H1 (cell line): Measurements from ENCODE around the gene PHOSPHO1. TPM values are rescaled to one million over a fixed set of nuclear protein-coding genes. Genes with fewer than 3 reads are reported as not detected.

Source experiments
- CREB1 ChIP-seq: IDR thresholded peaks from 2 replicates; pipeline ENCODE4 v1.6.1; 2012; ENCODE audit warnings: inconsistent platforms
- EP300 ChIP-seq, 2 experiments: IDR thresholded peaks; 1 replicate in 1 of 2; 2 replicates in 1 of 2; pipeline ENCODE4 v1.6.1; 2011 to 2012; ENCODE audit warnings: low read depth in 2 of 2, low read length in 2 of 2, mild to moderate bottlenecking in 2 of 2, borderline replicate concordance in 1 of 2, inconsistent platforms in 1 of 2, moderate library complexity in 1 of 2
- EZH2 ChIP-seq: fragments of 200-600 bp; sonication (generic); IDR thresholded peaks from 2 replicates; pipeline ENCODE4 v1.7.1; 2012; ENCODE audit warnings: low read depth, mild to moderate bottlenecking, moderate library complexity, low read length, inconsistent platforms; ENCODE audit not compliant: severe bottlenecking
- RAD21 ChIP-seq, 2 experiments: IDR thresholded peaks in 1 of 2; conservative IDR thresholded peaks in 1 of 2; 2 replicates each; pipeline ENCODE4 v1.6.1; 2011; ENCODE audit warnings: low read depth in 2 of 2, low read length in 2 of 2, improper control_type of control experiment in 1 of 2, inconsistent platforms in 1 of 2, mild to moderate bottlenecking in 1 of 2, moderate library complexity in 1 of 2
- polyA plus RNA-seq, 7 experiments: library from polyadenylated mRNA; depleted of rRNA in 3 of 7; stranded (reverse) in 5 of 7; unstranded in 2 of 7; fragments of >200 nt in 5 of 7; fragments of 200-250 nt in 2 of 7; gene quantifications; 1 replicate in 5 of 7; 2 replicates in 1 of 7; 4 replicates in 1 of 7; pipeline versions ENCODE4 v1.2.1 to v1.2.3, GENCODE V29; 2011 to 2013; ENCODE audit warnings: missing spikeins in 2 of 7, mixed read lengths in 2 of 7
- total RNA-seq: library from RNA; stranded (reverse); fragmentation: NEBNext Ultra II Directional; extraction: Animal tissue kit (Norgen Biotek cat#: 25700); gene quantifications from 2 replicates; pipeline ENCODE4 v1.2.1, GENCODE V29; 2021
- TF ChIP-seq, protein P1 (sequence below): IDR thresholded peaks from 2 replicates; pipeline ENCODE4 v1.6.1; 2012; ENCODE audit warnings: inconsistent platforms

The PHOSPHO1 gene
- total and polyA plus RNA-seq, 2 of the 8 experiments (the other 6 are each of a cell fraction or from before 2014, with no cell fraction given) = 0.34 to 0.45 TPM

DNA sequence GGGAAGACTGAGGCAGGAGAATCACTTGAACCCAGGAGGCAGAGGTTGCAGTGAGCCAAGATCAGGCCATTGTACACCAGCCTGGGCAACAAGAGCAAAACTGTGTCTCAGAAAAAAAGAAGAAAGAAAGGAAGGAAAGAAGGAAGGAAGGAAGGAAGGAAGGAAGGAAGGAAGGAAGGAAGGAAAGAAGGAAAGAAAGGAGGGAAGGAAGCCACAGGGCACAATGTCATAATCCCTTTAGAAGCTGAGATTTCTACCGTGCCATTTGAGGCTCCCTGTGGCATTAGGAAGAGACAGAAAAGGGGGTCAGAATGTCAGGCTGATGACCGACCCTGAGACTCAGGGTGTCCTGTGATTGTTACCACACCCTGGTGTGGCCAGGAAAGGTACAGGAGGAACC is 26.8 kb downstream of the PHOSPHO1 start (continued):
- no peak for TF ChIP-seq EZH2
- TF ChIP-seq, protein P1, sequence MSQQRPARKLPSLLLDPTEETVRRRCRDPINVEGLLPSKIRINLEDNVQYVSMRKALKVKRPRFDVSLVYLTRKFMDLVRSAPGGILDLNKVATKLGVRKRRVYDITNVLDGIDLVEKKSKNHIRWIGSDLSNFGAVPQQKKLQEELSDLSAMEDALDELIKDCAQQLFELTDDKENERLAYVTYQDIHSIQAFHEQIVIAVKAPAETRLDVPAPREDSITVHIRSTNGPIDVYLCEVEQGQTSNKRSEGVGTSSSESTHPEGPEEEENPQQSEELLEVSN = no peak
- TF ChIP-seq RAD21 (IDR thresholded peaks at IDR 0.05 in 1 of 2, conservative IDR thresholded peaks at IDR 0.05 in 1 of 2; ENCODE audit: low read depth in 2 of 2, low read length in 2 of 2) = no peak
- TF ChIP-seq EP300 (IDR thresholded peaks at IDR 0.05; ENCODE audit: borderline replicate concordance in 1 of 2, low read depth in 2 of 2, low read length in 2 of 2) = no peak
- TF ChIP-seq CREB1 = no peak
